HG03558 (cell line): ENCODE results near the gene TRAF4.
"Not testable (repeated sequence)": the region's sequence is repeated elsewhere in the genome, so short reads cannot be mapped to it uniquely, and the experiment has no call there.

Source experiments
- ATAC-seq: cut with Tn5 transposase; IDR thresholded peaks from one replicate; pipeline ENCODE4 v1.9.1; 2021; ENCODE audit warnings: moderate number of reproducible peaks; ENCODE audit not compliant: unreplicated experiment; ENCODE audit errors: extremely low read depth

The TRAF4 gene

DNA sequence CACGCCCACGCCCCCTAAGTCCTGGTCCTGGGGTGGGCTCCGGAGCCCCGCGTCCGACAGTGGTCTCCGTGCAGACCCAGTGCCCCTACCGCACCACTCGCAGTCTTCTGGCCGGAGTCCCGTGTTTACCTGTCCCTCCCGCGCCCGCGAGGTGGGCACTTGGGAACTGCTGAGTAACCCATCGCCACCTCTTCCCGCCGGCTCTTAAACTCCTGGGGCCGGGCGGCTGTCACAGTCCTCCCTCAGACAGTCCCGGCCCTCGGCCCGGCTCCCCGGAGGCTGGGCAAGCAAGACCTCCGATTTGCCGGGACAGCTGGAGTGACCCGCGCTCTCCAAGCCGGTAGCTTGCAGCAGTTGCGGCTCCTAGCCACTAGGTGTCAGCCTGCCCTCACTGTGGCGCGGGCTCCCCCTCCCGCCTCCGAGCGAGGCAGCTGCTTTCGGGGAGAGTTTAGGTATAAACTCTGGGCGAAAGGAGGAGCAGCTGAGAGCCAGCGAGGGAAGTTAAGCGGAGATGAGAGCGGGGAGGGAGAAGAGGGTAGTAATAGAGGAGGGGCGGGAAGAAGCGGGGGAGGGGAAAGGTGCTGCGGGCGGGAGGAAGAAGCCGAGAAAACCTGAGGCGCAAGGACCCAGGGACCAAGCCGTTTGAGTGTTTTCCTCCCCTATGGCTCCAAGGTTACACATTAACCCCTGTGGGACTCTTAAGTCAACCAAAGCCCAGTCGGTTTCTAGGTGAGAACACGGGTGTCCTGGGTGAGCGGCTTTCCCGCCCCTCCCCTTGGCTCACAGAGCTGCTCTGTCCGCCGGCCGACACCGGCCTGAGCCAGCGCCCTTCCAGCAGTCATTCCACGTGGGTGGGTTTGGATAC, 17.0 kb upstream of the TRAF4 start:
- no peak for ATAC-seq

- no peak for ATAC-seq
Observed at GRCh38 chr17:28728364-28729200, 15.2 kb upstream of the TRAF4 start, which contains the start of gene NEK8. NEK8 (plus strand) TSS chr17:28728788; CDS start chr17:28728814, 26 bp downstream.

DNA sequence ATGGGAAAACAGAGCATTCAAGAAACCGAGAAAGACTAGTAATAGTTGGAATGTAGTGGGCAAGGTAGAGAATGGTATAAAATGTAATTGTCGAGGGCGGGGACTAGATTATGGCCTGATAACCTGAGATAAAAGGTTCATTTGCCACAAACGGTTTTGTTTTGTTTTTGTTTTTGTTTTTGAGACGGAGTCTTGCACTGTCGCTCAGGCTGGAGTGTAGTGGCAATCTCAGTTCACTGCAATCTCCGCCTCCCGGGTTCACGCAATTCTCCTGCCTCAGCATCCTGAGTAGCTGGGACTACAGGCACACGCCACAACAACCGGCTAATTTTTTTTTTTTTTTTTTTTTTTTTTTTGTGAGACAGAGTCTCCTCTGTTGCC, 13.9 kb upstream of the TRAF4 start:
- ATAC-seq = no peak

GRCh38 chr17:28733346-28733745, 10.5 kb upstream of the TRAF4 start:
- ATAC-seq = no peak

DNA sequence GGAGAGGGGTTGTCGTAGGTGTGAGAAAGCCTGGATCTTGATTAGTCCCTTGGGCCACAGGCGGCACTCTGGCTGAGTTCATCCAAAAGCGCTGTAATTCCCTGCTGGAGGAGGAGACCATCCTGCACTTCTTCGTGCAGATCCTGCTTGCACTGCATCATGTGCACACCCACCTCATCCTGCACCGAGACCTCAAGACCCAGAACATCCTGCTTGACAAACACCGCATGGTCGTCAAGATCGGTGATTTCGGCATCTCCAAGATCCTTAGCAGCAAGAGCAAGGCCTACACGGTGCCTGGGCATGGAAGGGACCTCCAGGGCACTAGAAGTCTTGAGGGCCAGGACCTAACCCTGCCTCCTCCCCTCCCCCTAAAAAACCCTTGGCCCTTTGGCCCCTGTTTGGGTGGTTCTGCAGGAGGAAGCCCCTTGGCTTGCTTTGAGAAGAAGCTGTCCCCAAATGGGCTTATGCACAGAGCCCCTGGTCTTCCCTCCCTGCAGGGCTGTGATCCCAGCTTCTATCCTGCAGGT, 9.0 kb upstream of the TRAF4 start:
- no peak for ATAC-seq

GRCh38 chr17:28735242-28735722, 8.5 kb upstream of the TRAF4 start:
- ATAC-seq = no peak

- not testable (repeated sequence) for ATAC-seq
Observed at GRCh38 chr17:28735913-28736769, 7.7 kb upstream of the TRAF4 start.

- ATAC-seq = no peak
Observed at GRCh38 chr17:28737316-28737715, 6.5 kb upstream of the TRAF4 start.

DNA sequence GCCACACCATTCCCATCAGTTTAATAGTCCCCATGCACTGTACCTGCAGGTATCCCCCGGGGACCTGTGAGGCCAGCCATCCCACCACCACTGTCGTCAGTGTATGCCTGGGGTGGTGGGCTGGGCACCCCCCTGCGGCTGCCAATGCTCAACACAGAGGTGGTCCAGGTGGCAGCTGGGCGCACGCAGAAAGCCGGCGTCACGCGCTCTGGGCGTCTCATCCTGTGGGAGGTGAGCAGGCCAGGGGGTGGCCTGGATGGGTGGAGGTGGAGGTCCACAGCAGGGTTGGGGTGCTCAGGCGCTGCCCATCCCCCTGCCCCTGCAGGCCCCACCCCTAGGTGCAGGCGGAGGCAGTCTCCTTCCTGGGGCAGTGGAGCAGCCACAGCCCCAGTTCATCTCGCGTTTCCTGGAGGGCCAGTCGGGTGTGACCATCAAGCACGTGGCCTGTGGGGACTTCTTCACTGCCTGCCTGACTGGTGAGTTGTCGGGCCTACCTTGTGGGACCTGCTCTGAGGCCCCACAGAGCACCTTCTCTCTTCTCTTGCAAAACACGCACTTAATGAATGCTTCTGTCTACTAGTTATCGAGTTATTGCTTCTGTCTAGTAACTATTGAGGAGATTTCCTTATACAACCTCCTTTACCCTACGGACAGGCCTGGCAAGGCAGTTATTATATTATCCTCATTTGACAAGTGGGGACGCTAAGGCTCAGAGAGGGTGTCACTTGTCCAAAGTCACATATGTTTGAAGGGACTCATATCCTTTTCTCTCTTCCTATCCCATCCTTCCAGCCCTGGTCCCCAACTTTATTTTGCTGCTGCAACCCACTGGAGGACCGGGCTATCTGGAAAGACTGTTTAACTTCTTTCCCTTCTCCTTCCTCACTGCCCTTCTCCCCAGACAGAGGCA, 5.8 kb upstream of the TRAF4 start:
- ATAC-seq = no peak

DNA sequence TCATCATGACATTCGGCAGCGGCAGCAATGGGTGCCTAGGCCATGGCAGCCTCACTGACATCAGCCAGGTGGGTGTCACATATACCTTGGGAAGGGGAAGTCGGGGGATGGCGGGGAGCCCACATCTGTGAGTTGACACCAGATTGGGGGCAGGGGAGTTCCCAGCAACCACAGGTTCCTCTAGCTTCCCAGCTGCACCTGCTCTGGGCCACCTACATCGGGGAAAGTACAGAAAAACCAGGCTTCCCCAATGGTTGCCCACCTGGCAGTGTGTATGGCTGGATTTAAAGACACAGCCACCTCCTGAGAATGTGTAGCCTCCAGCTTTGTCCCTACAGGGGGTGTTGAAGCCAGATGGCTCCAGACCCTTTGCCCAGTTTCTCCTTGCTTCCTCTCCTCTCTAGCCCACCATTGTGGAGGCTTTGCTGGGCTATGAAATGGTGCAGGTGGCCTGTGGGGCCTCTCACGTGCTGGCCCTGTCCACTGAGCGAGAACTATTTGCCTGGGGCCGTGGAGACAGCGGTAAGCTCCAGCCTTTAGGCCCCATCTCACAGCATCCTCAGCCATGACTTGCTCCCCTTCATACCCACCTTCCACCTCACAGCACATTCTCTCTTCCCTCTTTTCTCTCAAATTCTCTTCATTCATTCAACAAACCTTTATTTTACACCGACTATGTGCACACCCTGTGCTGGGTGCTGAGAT, 5.0 kb upstream of the TRAF4 start:
- no peak for ATAC-seq

DNA sequence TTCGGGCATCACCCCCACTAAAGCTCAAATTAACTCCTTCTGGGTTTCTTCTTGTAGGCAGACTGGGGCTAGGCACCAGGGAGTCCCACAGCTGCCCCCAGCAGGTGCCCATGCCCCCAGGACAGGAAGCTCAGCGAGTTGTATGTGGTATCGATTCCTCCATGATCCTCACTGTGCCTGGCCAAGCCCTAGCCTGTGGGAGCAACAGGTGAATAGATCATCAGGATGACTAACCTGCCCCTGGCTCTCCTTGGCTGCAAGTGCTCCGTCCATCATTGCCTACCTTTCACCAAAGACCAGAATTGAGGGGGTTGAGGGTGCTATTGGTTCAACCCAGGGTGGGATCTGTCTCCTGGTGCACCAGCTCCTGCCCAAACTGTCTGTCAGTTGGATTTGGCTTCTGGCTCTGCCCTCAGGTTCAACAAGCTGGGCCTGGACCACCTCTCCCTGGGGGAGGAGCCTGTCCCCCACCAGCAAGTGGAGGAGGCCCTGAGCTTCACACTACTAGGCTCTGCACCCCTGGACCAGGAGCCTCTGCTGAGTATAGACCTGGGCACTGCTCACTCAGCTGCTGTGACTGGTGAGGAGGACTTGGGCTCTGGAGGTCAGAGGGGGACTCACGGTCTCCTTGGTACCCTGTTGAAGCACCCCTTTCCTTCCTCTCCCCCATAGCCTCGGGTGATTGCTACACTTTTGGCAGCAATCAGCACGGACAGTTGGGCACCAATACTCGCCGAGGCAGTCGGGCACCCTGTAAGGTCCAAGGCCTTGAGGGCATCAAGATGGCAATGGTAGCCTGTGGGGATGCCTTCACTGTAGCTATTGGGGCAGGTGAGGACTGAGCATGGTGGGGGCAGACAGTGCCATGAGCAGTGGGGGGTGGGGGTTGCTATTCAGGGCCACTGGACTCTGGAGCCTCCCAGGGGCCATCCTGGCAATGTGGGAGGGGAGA, 3.1 kb upstream of the TRAF4 start:
- no peak for ATAC-seq

- no peak for ATAC-seq
Observed at GRCh38 chr17:28741358-28742349, 2.2 kb upstream of the TRAF4 start.

GRCh38 chr17:28744104-28744971, 527 bp downstream of the TRAF4 start:
- no peak for ATAC-seq

GRCh38 chr17:28744972-28745785, 1.4 kb downstream of the TRAF4 start:
- ATAC-seq = no peak
